ACHN (cell line): ENCODE measurements around the gene MST1.
"Not testable (repeated sequence)": the region's sequence is repeated elsewhere in the genome, so short reads cannot be mapped to it uniquely, and the experiment has no call there.

ENCODE experiments used
- DNase-seq: peaks from one replicate; pipeline ENCODE4 v3.0.0-alpha.2; 2015
- in situ Hi-C: cut with HindIII; loops from 2 replicates; pipeline ENCODE4 v1.10.0; 2017; ENCODE audit warnings: low sequenced_read_pairs, low pct_ligation_motif_present, low pct_unique_long_range_greater_than_20kb

Gene MST1

GRCh38 chr3:49686769-49687423 is 2.4 kb downstream of the MST1 start:
- in situ Hi-C loops: not testable (repeated sequence)
- DNase-seq: peak; percentile 23

GRCh38 chr3:49686346-49686745 is 2.9 kb downstream of the MST1 start:
- not testable (repeated sequence) for DNase-seq

GRCh38 chr3:49685846-49686245 is 3.4 kb downstream of the MST1 start:
- DNase-seq, in situ Hi-C loops: not testable (repeated sequence)

More at GRCh38 chr3:49686346-49686745, 2.9 kb downstream of the MST1 start:
- in situ Hi-C loops: not testable (repeated sequence)

GRCh38 chr3:49685103-49685502 is 4.2 kb downstream of the MST1 start:
- in situ Hi-C loops, DNase-seq: not testable (repeated sequence)

- not testable (repeated sequence) for DNase-seq
These were observed 4.8 kb downstream of the MST1 start for GRCh38 chr3:49684453-49684852.

GRCh38 chr3:49683162-49683561 is 6.1 kb downstream of the MST1 start:
- in situ Hi-C loops: no loop called here
- peak; percentile 80 for DNase-seq

More at GRCh38 chr3:49684453-49684852, 4.8 kb downstream of the MST1 start:
- in situ Hi-C loops: not testable (repeated sequence)

GRCh38 chr3:49681543-49681942 is 7.7 kb downstream of the MST1 start:
- DNase-seq: no peak
- in situ Hi-C loops: no loop called here

GRCh38 chr3:49681232-49681522 is 8.1 kb downstream of the MST1 start:
- no peak for DNase-seq
- in situ Hi-C loops: no loop called here

- no peak for DNase-seq
These were observed 8.6 kb downstream of the MST1 start for GRCh38 chr3:49680493-49681231.

GRCh38 chr3:49675912-49676311 is 13.4 kb downstream of the MST1 start:
- DNase-seq: no peak
- in situ Hi-C loops: no loop called here

More at GRCh38 chr3:49680493-49681231, 8.6 kb downstream of the MST1 start:
- in situ Hi-C loops: no loop called here

- in situ Hi-C loops: no loop called here
- no peak for DNase-seq
These were observed 14.7 kb downstream of the MST1 start for GRCh38 chr3:49674497-49674983.

- peak; percentile 97 for DNase-seq
- in situ Hi-C loops: no loop called here
These were observed 15.4 kb downstream of the MST1 start, which contains the start of gene APEH for GRCh38 chr3:49673715-49674496. Gene APEH, plus strand, starts transcription at chr3:49674351. Its CDS starts 51 bp downstream, at chr3:49674402.

GRCh38 chr3:49673121-49673714 is 16.1 kb downstream of the MST1 start:
- in situ Hi-C loops: no loop called here
- DNase-seq: no peak

GRCh38 chr3:49671291-49672288 is 17.7 kb downstream of the MST1 start:
- in situ Hi-C loops: no loop called here
- peak; percentile 59 for DNase-seq

- in situ Hi-C loops: no loop called here
- DNase-seq: no peak
These were observed 18.4 kb downstream of the MST1 start for GRCh38 chr3:49670940-49671290.

- no peak for DNase-seq
- in situ Hi-C loops: no loop called here
These were observed 19.9 kb downstream of the MST1 start for GRCh38 chr3:49669352-49669751.

GRCh38 chr3:49668861-49669260 is 20.4 kb downstream of the MST1 start:
- in situ Hi-C loops: no loop called here
- peak; percentile 60 for DNase-seq

GRCh38 chr3:49668414-49668797 is 20.9 kb downstream of the MST1 start:
- peak; percentile 34 for DNase-seq
- in situ Hi-C loops: no loop called here
